OCI-LY1 (cell line): ENCODE results near the gene CHRNG.

Source experiments
- H2AFZ ChIP-seq: fragments of 200-600 bp; sonication (generic), shearing (Covaris generic); 2 replicates; pipeline ENCODE4 v1.6.0; 2014; ENCODE audit warnings: antibody characterized with exemption, mild to moderate bottlenecking, low read length
- H3F3A ChIP-seq: fragments of 200-600 bp; sonication (generic), shearing (Covaris generic); 2 replicates; pipeline ENCODE4 v1.6.0; 2014; ENCODE audit warnings: mild to moderate bottlenecking, antibody characterized with exemption, low read length, moderate library complexity; ENCODE audit not compliant: insufficient read depth
- H3K27ac ChIP-seq: fragments of 200-600 bp; sonication (generic); 2 replicates; pipeline ENCODE4 v1.5.1; 2014; ENCODE audit warnings: low read length, mixed run types, mild to moderate bottlenecking, low read depth; ENCODE audit not compliant: poor library complexity, severe bottlenecking
- H3K27me3 ChIP-seq: fragments of 200-600 bp; sonication (generic); 2 replicates; pipeline ENCODE4 v1.6.0; 2014; ENCODE audit warnings: antibody characterized with exemption, mild to moderate bottlenecking, low read length, moderate library complexity; ENCODE audit not compliant: insufficient read depth
- H3K36me3 ChIP-seq: fragments of 200-600 bp; sonication (generic); 2 replicates; pipeline ENCODE4 v1.6.1; 2014; ENCODE audit warnings: mild to moderate bottlenecking, antibody characterized with exemption, low read length, moderate library complexity, mixed read lengths; ENCODE audit not compliant: insufficient read depth
- H3K4me1 ChIP-seq: fragments of 200-600 bp; sonication (generic); 2 replicates; pipeline ENCODE4 v1.5.1; 2014; ENCODE audit warnings: mild to moderate bottlenecking, low read length, moderate library complexity; ENCODE audit not compliant: insufficient read depth, severe bottlenecking
- H3K4me2 ChIP-seq: fragments of 200-600 bp; sonication (generic), shearing (Covaris generic); 2 replicates; pipeline ENCODE4 v1.6.1; 2014; ENCODE audit warnings: low read length
- H3K4me3 ChIP-seq: fragments of 200-600 bp; sonication (generic); 2 replicates; pipeline ENCODE4 v1.5.1; 2014; ENCODE audit warnings: low read length, low read depth, mild to moderate bottlenecking, mixed read lengths; ENCODE audit not compliant: poor library complexity, severe bottlenecking
- H3K79me2 ChIP-seq: fragments of 200-600 bp; shearing (Covaris generic); 2 replicates; pipeline ENCODE4 v1.6.1; 2016; ENCODE audit warnings: mixed run types, low read length, mixed read lengths; ENCODE audit not compliant: insufficient read depth
- H3K9ac ChIP-seq: fragments of 200-600 bp; sonication (generic), shearing (Covaris generic); 2 replicates; pipeline ENCODE4 v1.6.1; 2014; ENCODE audit warnings: mild to moderate bottlenecking, low read length, mixed read lengths
- H3K9me2 ChIP-seq: fragments of 200-600 bp; sonication (generic), shearing (Covaris generic); 2 replicates; pipeline ENCODE4 v1.6.1; 2014; ENCODE audit warnings: low read depth, mild to moderate bottlenecking, low read length, mixed read lengths
- H3K9me3 ChIP-seq: fragments of 200-600 bp; shearing (Covaris generic); 2 replicates; pipeline ENCODE4 v1.6.1; 2014; ENCODE audit warnings: low read length, mixed read lengths
- H4K20me1 ChIP-seq: fragments of 200-600 bp; sonication (generic), shearing (Covaris generic); 2 replicates; pipeline ENCODE4 v1.6.0; 2016; ENCODE audit warnings: mild to moderate bottlenecking, low read length; ENCODE audit not compliant: insufficient read depth
- CTCF ChIP-seq: fragments of 200-600 bp; sonication (generic), shearing (Covaris generic); IDR thresholded peaks from 2 replicates; pipeline ENCODE4 v1.5.1; 2017; ENCODE audit warnings: mild to moderate bottlenecking, antibody characterized with exemption, low read length, moderate library complexity, mixed read lengths
- EZH2 ChIP-seq: fragments of 200-600 bp; sonication (generic), shearing (Covaris generic); IDR thresholded peaks from 2 replicates; pipeline ENCODE4 v1.8.0; 2017; ENCODE audit warnings: borderline replicate concordance, mixed run types, mild to moderate bottlenecking, antibody characterized with exemption, low read length, moderate library complexity, mixed read lengths

CHRNG gene

GRCh38 chr2:232503809-232504323, 35.6 kb upstream of the CHRNG start:
- H3K27me3 ChIP-seq, result no peaks in the 10 kb centered on the region; the same call in 1 of the 2 replicates

GRCh38 chr2:232504438-232504837, 35.1 kb upstream of the CHRNG start:
- H3K4me3 ChIP-seq, result no peak overlapping the region
- TF ChIP-seq EZH2, result no peak
- no peak for TF ChIP-seq CTCF
- H3K9me2 ChIP-seq, result no peaks in the 10 kb centered on the region
- H3K36me3 ChIP-seq, result no peaks in the 10 kb centered on the region
- no peaks in the 10 kb centered on the region; the same call in 1 of the 2 replicates for H3K27me3 ChIP-seq
- H3K4me1 ChIP-seq, result no peaks in the 10 kb centered on the region
- H4K20me1 ChIP-seq, result no peaks in the 10 kb centered on the region
- H2AFZ ChIP-seq, result no peak overlapping the region
- no peaks in the 10 kb centered on the region for H3F3A ChIP-seq
- H3K79me2 ChIP-seq, result no peaks in the 10 kb centered on the region
- no peaks in the 10 kb centered on the region for H3K9me3 ChIP-seq
- H3K9ac ChIP-seq, result no peak overlapping the region
- H3K27ac ChIP-seq, result no peak overlapping the region
- no peak overlapping the region for H3K4me2 ChIP-seq

More at GRCh38 chr2:232503809-232504323, 35.6 kb upstream of the CHRNG start:
- no peaks in the 10 kb centered on the region for H3K79me2 ChIP-seq
- no peak overlapping the region for H3K27ac ChIP-seq
- no peak overlapping the region for H2AFZ ChIP-seq
- no peaks in the 10 kb centered on the region for H3K4me1 ChIP-seq
- H3K36me3 ChIP-seq, result no peaks in the 10 kb centered on the region
- H3K9me2 ChIP-seq, result no peaks in the 10 kb centered on the region
- H4K20me1 ChIP-seq, result no peaks in the 10 kb centered on the region
- TF ChIP-seq CTCF, result no peak
- TF ChIP-seq EZH2, result no peak
- H3K9ac ChIP-seq, result no peak overlapping the region
- H3F3A ChIP-seq, result no peaks in the 10 kb centered on the region
- H3K4me3 ChIP-seq, result no peak overlapping the region
- H3K9me3 ChIP-seq, result no peaks in the 10 kb centered on the region
- H3K4me2 ChIP-seq, result no peak overlapping the region

GRCh38 chr2:232505856-232506255, 33.6 kb upstream of the CHRNG start:
- TF ChIP-seq EZH2 (no peak), CTCF (no peak)

More at GRCh38 chr2:232505856-232506255, 33.6 kb upstream of the CHRNG start:
- Histone ChIP-seq H3K9me2 (no peaks in the 10 kb centered on the region), H2AFZ (no peak overlapping the region), H3K4me1 (no peaks in the 10 kb centered on the region), H3K27ac (no peak overlapping the region), H4K20me1 (no peaks in the 10 kb centered on the region), H3F3A (no peaks in the 10 kb centered on the region), H3K36me3 (no peaks in the 10 kb centered on the region), H3K4me2 (no peak overlapping the region), H3K4me3 (no peak overlapping the region), H3K9ac (no peak overlapping the region), H3K27me3 (no peaks in the 10 kb centered on the region; the same call in 1 of the 2 replicates), H3K9me3 (no peaks in the 10 kb centered on the region), H3K79me2 (no peaks in the 10 kb centered on the region)
